Epidermal melanocyte (primary cell): Measurements from ENCODE around the gene IL20RA.

Source experiments
- DNase-seq: peaks from one replicate; pipeline ENCODE4 v3.0.0; 2011; ENCODE audit warnings: low spot score; ENCODE audit not compliant: insufficient read length

IL20RA gene

DNA sequence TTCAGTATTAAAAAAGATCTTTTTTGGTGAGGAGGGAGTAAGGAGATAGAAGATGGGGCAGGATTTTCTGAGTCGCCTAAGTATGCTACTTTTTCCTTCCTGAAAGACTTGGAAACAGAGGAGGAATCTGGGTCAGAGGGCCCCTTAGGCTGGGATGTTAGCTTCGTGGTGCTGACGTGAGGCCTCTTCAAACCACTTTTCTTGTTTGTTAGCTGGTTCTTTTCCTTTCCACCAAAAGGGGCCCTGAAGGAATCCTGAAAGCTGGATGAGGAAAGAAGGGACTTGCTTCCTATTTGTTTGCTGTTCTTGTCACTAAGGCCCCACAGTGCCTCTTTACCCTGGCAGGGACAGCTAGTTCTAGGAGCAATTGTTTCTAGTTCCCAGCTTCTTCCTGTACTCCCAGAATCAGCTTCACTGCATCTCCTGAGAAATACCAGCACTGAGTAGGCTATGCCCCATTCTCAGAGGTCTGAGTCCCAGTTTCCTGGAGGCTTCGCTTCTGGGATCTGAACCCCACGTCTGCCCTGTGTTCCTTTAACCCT is 2.2 kb upstream of the IL20RA start:
- no peak for DNase-seq

DNA sequence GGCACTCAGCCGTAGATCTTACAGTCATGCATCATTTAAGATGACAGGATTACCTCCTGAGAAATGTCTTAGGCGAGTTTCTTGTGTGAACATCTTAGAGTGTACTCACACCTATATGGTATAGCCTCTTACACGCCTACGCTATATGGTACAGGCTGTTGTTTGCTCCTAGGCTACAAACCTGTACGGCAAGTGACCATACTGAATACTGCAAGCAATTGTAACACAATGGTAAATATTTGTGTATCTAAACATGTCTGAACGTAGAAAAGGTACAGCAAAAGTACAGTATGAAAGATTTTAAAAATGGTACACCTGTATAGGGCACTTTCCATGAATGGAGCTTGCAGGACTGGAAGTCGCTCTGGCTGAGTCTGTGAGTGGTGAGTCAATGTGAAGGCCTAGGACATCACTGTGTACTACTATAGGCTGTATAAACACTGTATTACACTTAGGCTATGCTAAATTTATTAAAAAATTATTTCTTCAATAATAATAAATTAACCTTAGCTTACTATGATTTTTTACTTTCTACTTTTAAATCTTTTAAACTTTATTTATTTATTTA is 541 bp upstream of the IL20RA start:
- no peak for DNase-seq

DNA sequence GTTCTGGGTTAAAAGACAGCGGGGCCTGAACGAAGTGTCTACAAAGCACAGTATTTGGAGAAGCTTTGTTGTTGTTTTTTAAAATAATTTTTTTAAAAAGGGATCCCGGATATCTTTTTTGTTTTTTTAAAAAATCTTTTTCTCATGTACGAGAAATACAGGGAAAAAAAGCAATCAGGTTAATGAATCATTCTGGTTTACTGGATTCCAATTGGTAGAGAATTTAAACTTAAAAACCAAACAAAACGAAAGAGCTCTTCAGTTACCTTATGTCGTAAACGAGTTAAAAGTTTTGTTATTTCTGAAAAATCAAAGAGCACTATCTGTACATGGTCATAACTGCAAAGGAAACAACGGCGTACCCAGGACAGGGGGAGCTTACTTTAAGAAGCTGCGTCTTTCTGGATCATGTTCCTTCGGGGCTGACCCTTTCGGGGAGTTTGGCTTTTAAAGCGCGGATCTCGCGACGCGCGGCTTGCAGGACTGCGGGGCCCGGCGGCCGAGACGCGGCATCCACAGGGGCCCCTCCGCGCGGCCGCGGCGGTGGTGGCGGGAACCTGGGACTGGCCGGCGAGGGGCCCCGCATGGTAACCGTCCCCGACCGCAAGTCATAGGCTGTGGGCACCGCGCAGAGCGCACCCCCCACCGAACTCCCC is 927 bp downstream of the IL20RA start:
- no peak for DNase-seq

DNA sequence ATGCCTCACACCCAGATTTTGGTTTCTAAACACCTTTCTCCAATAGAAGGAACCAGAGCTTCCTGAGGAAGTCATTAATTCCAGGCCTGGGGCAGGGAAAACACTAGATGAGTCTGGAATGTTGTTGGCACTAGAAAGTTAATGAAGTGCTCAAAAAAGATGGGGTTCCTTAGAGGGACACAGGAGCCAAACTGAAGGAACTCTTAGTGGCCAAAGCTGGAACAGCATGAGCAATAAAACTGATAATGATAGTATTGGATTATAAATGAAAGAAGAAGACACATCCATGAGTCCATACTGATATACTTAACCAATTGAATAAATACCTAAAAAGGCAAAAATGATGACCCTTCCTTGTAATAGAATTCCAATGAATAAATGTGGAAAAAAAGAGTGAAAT is 4.4 kb downstream of the IL20RA start:
- no peak for DNase-seq

DNA sequence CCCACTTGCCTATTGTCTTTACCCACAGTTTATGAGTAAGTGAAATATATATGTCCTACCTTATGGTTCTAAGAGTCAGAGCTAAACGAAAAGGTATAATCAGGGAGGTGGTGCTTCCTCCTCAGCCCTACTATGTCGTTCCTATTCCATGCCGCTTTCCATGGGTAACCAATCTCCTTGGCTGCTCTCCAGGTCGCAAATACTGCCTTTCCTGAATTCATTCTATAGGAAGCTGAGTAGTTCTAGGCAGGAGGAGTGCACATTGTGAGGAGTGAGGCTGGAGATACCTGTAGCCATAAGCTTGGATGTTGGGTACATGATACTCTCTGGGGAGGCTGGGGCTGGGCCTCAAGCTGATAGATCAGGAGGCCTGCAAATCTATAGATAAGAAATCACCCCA is 5.8 kb downstream of the IL20RA start:
- no peak for DNase-seq

DNA sequence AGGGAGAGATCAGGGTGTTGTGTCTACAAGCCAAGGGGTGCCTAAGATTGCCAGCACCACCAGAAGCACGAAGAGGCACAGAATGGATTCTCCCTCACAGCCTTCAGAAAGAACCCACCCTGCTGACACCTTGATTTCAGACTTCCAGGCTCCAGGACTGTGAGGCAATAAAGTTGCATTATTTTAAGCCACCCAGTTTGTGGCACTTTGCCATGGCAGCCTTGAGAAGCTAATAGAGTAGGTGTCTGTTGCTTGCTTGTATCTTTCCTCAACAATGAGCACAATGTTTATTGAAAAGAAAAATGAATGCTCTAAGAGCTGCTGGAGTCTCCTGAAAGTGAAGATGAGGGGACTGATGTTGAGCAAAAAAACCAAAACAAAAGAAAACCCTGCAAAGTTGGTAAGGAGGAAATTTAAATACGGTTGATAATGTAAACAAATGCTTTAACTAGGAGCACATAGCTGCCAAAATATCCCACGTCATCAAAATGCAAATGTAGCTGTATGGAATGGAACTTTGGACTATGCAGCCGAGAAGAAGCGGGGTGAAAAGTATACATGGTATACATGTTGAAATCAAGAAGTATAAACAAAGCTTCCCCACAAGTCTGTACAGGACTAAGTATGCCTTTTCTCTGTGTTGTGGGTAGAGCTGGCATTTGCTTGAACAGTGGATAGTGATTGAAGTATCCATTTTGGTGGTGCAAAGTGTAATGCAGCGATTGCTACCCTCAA is 8.0 kb downstream of the IL20RA start:
- no peak for DNase-seq

DNA sequence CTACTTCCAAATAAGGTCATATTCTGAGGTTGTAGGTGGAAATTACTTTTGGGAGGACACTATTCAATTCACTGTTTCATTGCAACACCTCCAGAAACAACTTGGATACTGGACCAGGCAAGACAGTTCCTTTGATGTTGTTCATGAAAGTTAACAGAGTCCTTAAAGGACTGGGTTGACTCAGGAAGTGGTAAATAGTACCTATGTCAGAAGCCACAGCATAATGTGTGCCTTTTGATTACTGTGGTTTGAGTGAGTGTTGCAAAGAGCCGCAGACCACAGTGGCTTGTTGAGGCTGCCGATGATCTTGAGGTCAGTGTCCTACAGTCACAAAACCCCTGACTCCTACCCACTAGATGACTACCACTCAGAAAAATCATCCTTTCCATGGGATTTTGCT is 10.9 kb downstream of the IL20RA start:
- DNase-seq: no peak

DNA sequence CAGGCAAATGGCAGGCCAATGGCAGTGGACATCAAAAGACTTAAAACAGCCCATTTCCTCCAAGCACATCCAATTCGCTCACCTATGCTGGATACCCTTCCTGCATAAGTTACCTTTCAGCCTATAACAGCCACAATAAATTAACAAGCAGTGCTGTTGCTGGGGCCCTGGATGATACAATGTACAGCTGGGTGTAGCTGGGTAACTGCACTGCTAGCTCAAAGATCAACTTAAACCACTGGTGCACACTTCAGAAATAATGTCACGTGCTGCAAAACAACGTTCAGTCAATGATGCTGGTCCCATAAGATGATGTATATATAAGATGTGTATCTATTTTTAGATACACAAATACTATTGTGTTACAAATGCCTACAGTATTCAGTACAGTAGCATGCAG is 13.6 kb downstream of the IL20RA start:
- DNase-seq: no peak

DNA sequence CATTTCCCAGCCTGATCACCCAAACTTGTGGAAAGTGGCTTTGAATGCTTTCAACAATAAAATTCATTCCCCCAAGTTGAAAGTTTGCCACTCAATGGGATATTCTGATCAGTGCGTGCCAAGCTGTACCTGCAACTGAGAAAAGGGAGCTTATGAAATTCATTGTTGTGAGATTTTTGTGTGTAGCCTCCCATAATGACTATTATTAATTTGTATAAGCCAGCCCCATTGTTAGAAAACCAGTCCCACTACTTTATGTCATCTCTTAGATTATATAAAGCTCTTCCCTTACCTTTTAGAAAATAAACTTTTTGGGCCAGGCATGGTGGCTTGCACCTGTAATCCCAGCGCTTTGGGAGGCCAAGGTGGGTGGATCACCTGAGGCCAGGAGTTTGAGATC is 15.9 kb downstream of the IL20RA start:
- DNase-seq: no peak

DNA sequence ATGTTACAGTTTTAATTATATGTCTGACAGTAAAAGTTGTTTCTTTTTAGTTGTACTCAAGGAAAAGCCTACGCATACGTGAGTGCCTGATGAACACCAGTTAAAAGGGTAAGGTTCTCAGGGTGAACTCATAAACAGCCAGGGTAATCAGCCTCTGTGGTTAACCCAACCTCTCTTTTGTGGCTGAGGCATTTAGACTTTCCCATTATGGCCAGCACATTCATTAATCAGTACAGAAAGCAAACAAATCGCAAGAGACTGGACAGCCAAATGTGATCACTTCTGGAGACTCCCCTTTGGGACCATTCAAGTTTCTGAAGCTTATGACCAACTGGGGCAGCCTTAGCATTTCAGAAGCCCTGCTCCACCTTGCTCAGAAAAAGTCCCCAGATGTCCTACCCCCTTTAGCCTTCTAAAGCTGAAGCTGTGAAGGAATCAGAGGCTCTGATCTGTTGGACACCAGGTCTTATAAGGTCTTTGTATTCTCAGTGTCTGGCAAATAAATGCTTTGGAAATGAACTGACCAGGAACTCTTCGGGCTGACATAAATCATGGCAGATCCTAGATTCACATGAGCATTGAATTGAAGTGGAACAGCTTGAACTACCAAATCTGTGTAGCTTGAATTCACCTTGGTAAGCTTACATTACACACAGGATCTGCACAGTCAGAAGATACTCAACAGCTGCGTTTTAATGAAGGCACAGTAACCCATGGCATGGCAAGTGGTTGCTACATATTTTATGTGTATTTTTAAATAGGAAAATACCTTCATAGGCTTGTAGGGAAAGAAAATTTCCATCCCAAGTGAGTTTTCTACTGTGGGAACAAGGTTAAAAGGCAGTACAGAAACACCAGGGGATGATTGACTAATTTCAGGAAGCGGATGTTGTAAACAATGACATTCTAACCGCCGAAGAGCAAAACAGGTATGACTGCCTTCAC is 18.7 kb downstream of the IL20RA start:
- DNase-seq: no peak

DNA sequence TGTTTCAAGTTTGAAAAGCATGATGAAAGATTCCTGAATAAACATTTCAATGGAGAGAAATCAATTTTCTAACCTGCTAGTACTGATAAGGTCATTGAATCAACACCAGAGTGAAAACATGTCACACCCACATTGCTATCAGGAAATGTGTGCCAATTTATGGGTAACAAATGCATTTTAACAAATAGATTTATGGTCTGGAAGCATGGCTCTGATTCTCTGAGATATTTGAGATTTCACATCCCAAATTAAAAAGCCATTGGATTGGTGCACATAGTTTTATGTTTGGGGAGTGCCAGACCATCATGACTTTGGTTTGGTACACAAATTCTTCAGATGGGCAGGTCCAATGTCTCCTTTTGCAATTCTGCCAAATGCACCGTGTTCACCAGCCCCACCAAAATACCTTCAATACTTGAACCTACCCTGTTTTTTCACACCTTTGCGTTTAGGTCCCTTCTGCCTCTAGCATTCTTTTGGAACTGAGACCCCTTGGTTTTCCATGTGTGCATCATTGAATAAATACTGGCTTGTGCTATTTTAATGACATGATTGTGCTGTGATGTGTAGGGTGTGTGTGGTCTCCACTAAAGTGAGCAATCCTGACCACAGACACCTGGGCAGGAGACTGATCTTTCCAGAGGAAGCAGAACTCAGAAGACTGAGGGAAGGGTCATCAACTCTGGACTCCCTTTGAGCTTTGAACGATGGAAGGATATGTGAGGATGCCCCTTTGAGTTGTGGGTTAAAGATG is 20.4 kb downstream of the IL20RA start:
- no peak for DNase-seq

DNA sequence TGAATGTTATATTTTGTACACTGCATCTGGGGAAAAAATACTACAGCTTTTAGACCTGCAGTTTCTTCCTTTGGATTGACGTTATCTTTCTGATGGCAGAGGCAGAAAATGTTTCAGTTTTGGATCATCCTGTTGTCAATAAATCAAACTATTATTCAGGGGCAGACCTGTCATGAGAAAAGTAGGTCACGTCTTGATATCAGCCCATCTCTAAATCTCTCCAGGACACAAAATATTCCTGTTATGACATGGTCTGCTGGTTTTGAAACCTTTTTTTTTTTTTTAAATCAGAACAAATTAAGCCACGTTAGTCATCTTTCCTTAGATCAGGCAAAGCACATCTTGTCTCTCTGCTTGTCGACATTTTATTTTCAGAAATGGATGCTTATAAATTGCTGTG is 24.0 kb downstream of the IL20RA start:
- DNase-seq: no peak

DNA sequence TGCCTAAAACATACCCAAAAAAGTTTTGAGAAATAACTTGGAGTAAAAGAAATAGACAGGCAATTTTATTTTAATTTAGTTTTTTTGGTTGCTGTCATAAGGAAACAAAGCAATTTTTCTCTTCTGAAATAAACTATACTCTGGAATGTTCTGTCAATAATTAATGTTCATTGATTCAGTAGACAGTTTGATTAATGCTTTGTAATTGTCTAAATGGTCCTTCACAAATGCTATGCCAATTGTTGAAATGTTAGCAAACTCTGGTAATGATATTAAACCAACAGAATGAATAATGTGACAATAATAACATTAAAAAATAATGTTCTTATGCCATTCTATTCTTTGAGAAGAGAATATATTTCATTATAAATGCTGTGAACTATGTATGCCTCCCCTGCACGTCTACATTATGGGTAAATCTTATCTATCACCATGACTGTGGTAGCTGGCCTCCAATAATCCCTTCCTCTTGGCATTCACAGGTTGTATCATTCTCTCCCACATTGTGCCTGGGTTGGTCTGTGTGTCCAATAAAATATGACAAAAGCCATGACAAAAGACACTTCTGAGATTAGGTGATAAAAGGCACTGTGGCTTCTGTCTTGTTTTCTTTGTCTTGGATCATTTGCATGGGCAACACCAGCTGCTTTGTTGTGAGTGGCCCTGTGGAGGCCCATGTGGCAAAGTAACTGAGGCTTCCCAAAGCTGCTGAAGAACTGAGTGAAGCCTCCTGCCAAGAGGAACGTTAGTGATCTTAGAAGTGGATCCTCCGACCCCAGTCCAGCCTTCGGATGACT is 25.1 kb downstream of the IL20RA start:
- no peak for DNase-seq

DNA sequence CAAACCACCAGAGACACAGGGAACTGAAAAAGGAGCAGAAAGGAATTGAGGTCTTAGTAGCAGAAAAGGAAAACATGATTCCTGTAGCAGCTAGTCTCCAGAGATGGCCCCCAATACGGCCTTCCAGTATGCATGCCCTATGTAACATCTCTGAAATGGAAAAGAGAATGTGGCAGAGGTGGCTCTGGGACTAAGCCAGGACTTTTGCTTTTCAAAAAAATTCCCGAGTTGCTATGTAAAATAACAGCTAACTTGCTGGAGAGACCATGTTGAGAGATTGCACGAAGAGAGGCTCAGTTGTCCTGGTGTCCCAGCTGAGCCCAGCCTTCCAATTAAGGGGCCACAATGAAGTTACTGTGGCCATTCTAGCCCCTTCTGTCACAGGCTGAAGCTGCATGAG is 27.7 kb downstream of the IL20RA start:
- DNase-seq: no peak

DNA sequence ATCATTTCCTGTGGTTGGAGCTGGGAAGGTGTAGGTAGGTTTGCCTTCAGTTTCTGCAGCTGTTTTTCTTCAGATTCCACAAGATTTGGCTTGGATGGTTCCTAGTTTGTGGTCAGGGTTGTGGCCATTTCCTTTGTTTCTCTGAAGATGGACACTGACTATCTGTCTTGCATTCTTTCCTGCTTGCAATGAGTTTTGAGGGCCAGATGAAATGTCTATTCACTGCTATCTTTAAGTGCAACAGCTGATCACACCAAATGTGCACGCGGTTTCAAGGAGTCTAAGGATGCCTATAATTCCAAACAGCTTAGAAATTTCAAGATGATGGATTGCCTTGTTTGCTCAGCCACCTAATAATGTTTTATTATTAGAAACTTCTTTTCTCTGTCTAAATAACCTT is 28.4 kb downstream of the IL20RA start:
- no peak for DNase-seq

DNA sequence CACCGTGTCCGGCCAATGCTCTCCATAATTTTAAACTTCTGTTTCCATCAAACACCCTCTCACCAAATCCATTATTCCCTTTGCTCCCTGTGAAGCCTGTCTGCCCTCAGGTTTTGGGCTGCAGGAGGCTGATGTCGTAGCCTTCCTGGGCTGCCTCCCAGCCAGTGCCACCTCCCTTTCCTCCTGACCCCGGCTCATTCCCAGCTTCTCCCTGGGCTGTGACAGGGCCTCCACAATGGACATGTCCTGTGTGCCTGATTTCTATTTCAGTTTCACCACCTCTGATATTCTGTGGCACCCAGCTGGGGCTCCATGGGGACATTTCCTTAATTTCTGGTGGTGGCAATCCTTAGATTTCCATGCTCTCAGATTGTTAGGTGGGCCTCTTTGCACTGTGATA is 28.8 kb downstream of the IL20RA start:
- no peak for DNase-seq

DNA sequence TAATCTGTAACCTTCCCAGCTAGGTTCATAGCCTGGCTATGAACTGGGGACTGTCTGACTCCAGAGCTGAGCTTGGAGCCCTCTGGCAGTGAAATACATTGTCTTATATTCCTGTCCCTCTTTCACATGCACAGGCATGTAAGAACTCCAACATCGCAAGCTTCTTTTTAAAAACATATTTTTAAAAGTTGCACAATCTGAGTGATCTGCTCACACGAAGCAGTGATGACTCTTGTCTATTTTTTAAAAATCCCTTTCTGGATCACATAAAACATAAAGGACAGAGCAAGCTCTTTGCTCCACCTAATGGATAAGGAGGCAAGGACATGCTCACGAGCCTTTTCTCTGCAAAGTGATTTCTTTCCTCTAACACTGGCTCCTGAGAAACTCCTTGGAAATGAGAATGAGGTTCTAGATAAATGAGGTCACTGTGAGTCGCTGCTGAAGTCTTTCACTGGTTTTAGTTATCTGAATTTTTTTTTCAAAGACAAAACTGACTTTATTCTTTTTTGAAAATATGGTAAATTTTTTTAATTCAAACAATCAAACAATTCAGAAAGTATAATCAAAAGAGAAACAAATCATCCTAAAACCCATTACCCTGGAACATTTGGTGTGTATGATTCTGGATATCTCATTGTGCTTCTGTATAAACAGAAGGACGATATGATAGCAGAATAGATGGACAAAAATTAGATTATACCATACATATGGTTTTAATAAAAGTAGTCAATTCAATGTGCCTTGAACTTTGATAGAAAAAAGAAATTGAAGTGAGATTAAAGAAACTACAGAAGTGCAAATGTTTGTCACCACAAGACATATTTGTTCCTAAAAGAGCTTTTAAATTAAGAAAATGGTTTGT is 30.8 kb downstream of the IL20RA start:
- DNase-seq: peak; percentile 40

DNA sequence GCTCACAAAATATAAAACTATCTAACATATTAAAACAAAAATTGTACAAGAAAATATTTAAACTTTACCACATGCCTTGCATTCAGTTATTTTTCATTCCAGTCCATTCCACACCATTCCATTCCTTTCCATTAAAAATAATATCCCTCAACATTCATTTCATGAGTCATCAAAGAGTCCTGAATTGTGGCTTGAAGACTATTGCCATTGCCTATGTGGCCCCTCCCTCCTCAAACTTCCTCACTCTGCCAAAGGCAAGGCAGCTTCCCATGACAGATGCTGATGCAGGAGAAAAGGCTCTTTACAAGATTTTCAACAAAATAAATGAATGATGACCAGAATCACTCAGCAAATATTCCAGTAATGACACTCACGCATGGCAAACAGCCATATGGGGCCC is 31.7 kb downstream of the IL20RA start:
- no peak for DNase-seq

DNA sequence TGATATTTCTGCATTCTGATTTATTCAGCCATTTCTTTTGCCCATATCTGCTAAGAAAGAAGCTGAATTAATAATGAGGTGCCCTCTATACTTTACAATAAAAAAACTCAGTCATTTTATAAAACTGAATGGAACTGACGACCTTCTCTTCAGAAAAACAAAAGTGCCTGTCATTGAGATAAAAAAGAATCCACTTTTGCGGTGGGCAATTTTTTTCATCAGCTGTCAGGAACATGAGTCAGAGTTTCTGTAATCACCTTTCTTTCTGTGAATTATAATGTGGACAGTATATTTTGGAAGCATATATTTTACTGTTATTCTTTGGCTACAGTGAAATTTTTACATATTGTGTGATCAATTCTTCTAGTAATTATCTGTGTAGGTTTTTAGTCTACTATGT is 33.4 kb downstream of the IL20RA start:
- DNase-seq: no peak
